HepG2 (cell line): ENCODE measurements around the gene TBCE. TPM values are rescaled to one million over a fixed set of nuclear protein-coding genes. Genes with fewer than 3 reads are reported as not detected.
"Not testable (repeated sequence)": the region's sequence is repeated elsewhere in the genome, so short reads cannot be mapped to it uniquely, and the experiment has no call there.

ENCODE experiments used
- ATAC-seq: fragments of 200-7000 bp; cut with Tn5 transposase; 3 replicates; pipeline ENCODE4 v1.9.1; 2020; ENCODE audit warnings: mild to moderate bottlenecking, moderate library complexity
- BruUV-seq: library from RNA; stranded (reverse); fragments of 400-500 nt; replicated peaks from 2 replicates; lab custom pipeline; 2021; lab: Mats Ljungman, UMichigan
- CTCF ChIA-PET: fragments of 300-600 bp; formaldehyde crosslinking; extraction: SDS; loops from one replicate; lab custom pipeline; 2021; ENCODE audit warnings: low total read pairs, inconsistent platforms, low intra/inter-chr PET ratio; lab: Yijun Ruan, JAX
- POLR2A ChIA-PET: fragments of 350-600 bp; sonication (Branson Sonifier 250); formaldehyde crosslinking; loops from one replicate; lab custom pipeline; 2020; ENCODE audit warnings: antibody characterized with exemption, inconsistent platforms; lab: Yijun Ruan, JAX
- DNase-seq: peaks from one replicate; pipeline ENCODE4 v3.0.0-alpha.2; 2015; ENCODE audit warnings: low spot score
- FAIRE-seq: peaks from 3 replicates; lab custom pipeline; 2011; peaks lifted over from hg19 to GRCh38; lab: Jason Lieb, UNC
- H2AFZ ChIP-seq: one replicate; pipeline ENCODE4 v1.6.1; 2011; ENCODE audit warnings: low read length, inconsistent platforms
- H3K27ac ChIP-seq: fragments of 300-600 bp; 3 replicates; pipeline ENCODE4 v1.8.0; 2011; ENCODE audit warnings: mixed run types, mild to moderate bottlenecking, mixed read lengths, low read length, inconsistent platforms; ENCODE audit not compliant: insufficient read depth; ENCODE audit errors: extremely low read length
- H3K27me3 ChIP-seq, 2 experiments: fragments of 200-600 bp in 1 of 2; 2 replicates in 1 of 2; 3 replicates in 1 of 2; pipeline versions ENCODE4 v1.6.0 to v1.8.0; 2011; ENCODE audit warnings: low read length in 2 of 2, mild to moderate bottlenecking in 2 of 2, moderate library complexity in 2 of 2, inconsistent platforms in 1 of 2; ENCODE audit not compliant: insufficient read depth in 2 of 2, control insufficient read depth in 1 of 2
- H3K36me3 ChIP-seq, 2 experiments: fragments of 200-600 bp in 1 of 2; replicated peaks in 1 of 2; 2 replicates in 1 of 2; 3 replicates in 1 of 2; pipeline versions ENCODE4 v1.5.1 to v1.8.0; 2011; ENCODE audit warnings: low read length in 2 of 2, inconsistent platforms in 1 of 2; ENCODE audit not compliant: insufficient read depth in 2 of 2, control insufficient read depth in 1 of 2
- H3K4me1 ChIP-seq: 2 replicates; pipeline ENCODE4 v1.5.1; 2012; ENCODE audit warnings: low read length, inconsistent platforms; ENCODE audit not compliant: insufficient read depth
- H3K4me2 ChIP-seq: 2 replicates; pipeline ENCODE4 v1.6.0; 2011; ENCODE audit warnings: low read depth, low read length, inconsistent platforms
- H3K4me3 ChIP-seq, 3 experiments: fragments of 200-600 bp in 1 of 3; sonication (generic), shearing (Covaris generic) in 1 of 3; replicated peaks in 1 of 3; 2 replicates each; pipeline ENCODE4 v1.5.1; 2011 to 2016; ENCODE audit warnings: low read length in 3 of 3, inconsistent platforms in 2 of 3, low read depth in 2 of 3, mild to moderate bottlenecking in 2 of 3, control low read depth in 1 of 3, mixed read lengths in 1 of 3; ENCODE audit not compliant: insufficient read depth in 1 of 3
- H3K79me2 ChIP-seq: one replicate; pipeline ENCODE4 v1.6.1; 2011; ENCODE audit warnings: low read length, inconsistent platforms; ENCODE audit not compliant: insufficient read depth
- H3K9ac ChIP-seq: 2 replicates; pipeline ENCODE4 v1.6.0; 2011; ENCODE audit warnings: mild to moderate bottlenecking, low read depth, low read length, inconsistent platforms; ENCODE audit not compliant: insufficient read depth
- H3K9me3 ChIP-seq: 2 replicates; pipeline ENCODE4 v1.5.1; 2012; ENCODE audit warnings: mild to moderate bottlenecking, low read length
- H4K20me1 ChIP-seq: 2 replicates; pipeline ENCODE4 v1.6.0; 2011; ENCODE audit warnings: inconsistent platforms, mild to moderate bottlenecking, low read length, moderate library complexity; ENCODE audit not compliant: insufficient read depth
- DR1 ChIP-seq: sonication (generic); formaldehyde crosslinking; IDR thresholded peaks from 2 replicates; pipeline ENCODE4 v1.8.0; 2021; ENCODE audit warnings: mild to moderate bottlenecking, missing genetic modification reagents, inconsistent platforms
- EHMT2 ChIP-seq: fragments of 200-600 bp; sonication (generic); IDR thresholded peaks from 2 replicates; pipeline ENCODE4 v1.7.0; 2017; ENCODE audit warnings: antibody characterized with exemption, low read depth, low read length, borderline replicate concordance
- GABPA ChIP-seq, 2 experiments: IDR thresholded peaks; 2 replicates each; pipeline ENCODE4 v1.6.1; 2011 to 2016; ENCODE audit warnings: low read depth in 2 of 2, low read length in 1 of 2, missing biosample characterization in 1 of 2, missing genetic modification characterization in 1 of 2
- ZNF337 ChIP-seq: sonication (generic); formaldehyde crosslinking; IDR thresholded peaks from 2 replicates; pipeline ENCODE4 v1.5.1; 2020; ENCODE audit warnings: missing genetic modification reagents, low read depth, mild to moderate bottlenecking, borderline replicate concordance
- ZNF749 ChIP-seq: sonication (generic); formaldehyde crosslinking; IDR thresholded peaks from 2 replicates; pipeline ENCODE4 v1.8.0; 2022; ENCODE audit warnings: mild to moderate bottlenecking, missing genetic modification reagents, moderate library complexity, borderline replicate concordance
- WGBS: methylation state at CpG from one replicate; pipeline ENCODE4 v1.1.6; 2017; ENCODE audit warnings: low lambda C conversion rate; 5-methylcytosine and 5-hydroxymethylcytosine counted together
- in situ Hi-C: cut with HindIII; loops from 2 replicates; pipeline ENCODE4 v1.10.0; 2017; ENCODE audit warnings: low pct_unique_long_range_greater_than_20kb; ENCODE audit not compliant: extremely low pct_ligation_motif_present
- intact Hi-C: fragments of 100-400 bp; cut with micrococcal nuclease; formaldehyde crosslinking; loops from one replicate; pipeline ENCODE4 v1.10.0; 2022; ENCODE audit not compliant: unreplicated experiment
- polyA plus RNA-seq, 8 experiments: library from polyadenylated mRNA; depleted of rRNA in 3 of 8; stranded (reverse) in 7 of 8; unstranded in 1 of 8; fragments of >200 nt; fragmentation: Illumina TruSeq in 4 of 8; extraction: Trizol in 4 of 8; gene quantifications; 2 replicates each; pipeline versions ENCODE4 v1.2.1 to v1.2.3, GENCODE V29; 2011 to 2016; ENCODE audit warnings: low read depth in 4 of 8, missing spikeins in 1 of 8, mixed read lengths in 1 of 8; ENCODE audit not compliant: insufficient read depth in 1 of 8
- total RNA-seq, 5 experiments: library from RNA; depleted of rRNA; stranded (reverse); fragments of >200 nt; fragmentation: Illumina TruSeq; extraction: Trizol; gene quantifications; 2 replicates each; pipeline ENCODE4 v1.2.3, GENCODE V29; 2016; ENCODE audit warnings: low read depth in 1 of 5
- TF ChIP-seq, protein P1 (sequence below): sonication (generic); formaldehyde crosslinking; conservative IDR thresholded peaks from 2 replicates; pipeline ENCODE4 v1.8.1; 2023; ENCODE audit warnings: missing genetic modification reagents

The TBCE gene
- total and polyA plus RNA-seq, 2 of the 13 experiments (the other 11 are each of a cell fraction or from before 2014, with no cell fraction given) = 25.6 to 31.1 TPM

DNA sequence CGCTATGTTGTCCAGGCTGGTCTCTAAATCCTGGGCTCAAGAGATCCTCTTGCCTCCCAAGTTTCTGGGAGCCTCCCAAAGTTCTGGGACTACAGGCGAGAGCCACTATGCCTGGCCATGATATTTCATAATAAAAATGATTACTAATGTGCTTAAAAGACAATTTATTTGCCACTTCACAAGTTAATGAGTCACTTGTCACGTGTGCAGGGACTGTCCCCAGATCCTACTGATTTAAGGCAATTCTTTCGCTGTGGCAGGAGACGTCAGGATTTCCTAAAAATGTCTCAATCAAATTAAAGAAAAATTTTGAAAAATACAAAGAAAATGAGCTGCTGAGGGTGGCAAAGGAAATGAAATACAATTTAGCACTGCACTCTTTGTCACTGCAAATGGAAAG, 93.5 kb downstream of the TBCE start:
- no peak for DNase-seq
- Histone ChIP-seq H3K4me3 (no peak overlapping the region), H3K27ac (no peak overlapping the region), H3K36me3 (0 out of 5 replicates have a peak, but pooled peaks cover 0 to 5% of the 10 kb centered on the region in 2 experiments), H3K4me1 (no peaks in the 10 kb centered on the region), H3K9me3 (no peaks in the 10 kb centered on the region), H3K79me2 (no peaks in the 10 kb centered on the region), H3K4me2 (no peak overlapping the region), H2AFZ (no peak overlapping the region), H3K27me3 (no peaks in the 10 kb centered on the region), H4K20me1 (no peaks in the 10 kb centered on the region), H3K9ac (no peak overlapping the region)
- ChIA-PET CTCF (no interaction called here), POLR2A (interaction anchor here (0.7 kb wide), 1 partner anchor 387 kb away, joined by 3 read pairs; no protein-coding TSS in a partner anchor)
- TF ChIP-seq, protein P1, sequence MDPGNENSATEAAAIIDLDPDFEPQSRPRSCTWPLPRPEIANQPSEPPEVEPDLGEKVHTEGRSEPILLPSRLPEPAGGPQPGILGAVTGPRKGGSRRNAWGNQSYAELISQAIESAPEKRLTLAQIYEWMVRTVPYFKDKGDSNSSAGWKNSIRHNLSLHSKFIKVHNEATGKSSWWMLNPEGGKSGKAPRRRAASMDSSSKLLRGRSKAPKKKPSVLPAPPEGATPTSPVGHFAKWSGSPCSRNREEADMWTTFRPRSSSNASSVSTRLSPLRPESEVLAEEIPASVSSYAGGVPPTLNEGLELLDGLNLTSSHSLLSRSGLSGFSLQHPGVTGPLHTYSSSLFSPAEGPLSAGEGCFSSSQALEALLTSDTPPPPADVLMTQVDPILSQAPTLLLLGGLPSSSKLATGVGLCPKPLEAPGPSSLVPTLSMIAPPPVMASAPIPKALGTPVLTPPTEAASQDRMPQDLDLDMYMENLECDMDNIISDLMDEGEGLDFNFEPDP (CRISPR knock-in tag) = no peak
- TF ChIP-seq GABPA (IDR thresholded peaks at IDR 0.05; ENCODE audit: low read depth, low read length) (no peak), GABPA (CRISPR knock-in tag; IDR thresholded peaks at IDR 0.05; ENCODE audit: low read depth) (no peak), ZNF337 (CRISPR knock-in tag) (no peak)
- in situ Hi-C loops (no loop called here), intact Hi-C loops (no loop called here)
- FAIRE-seq = no peak
- no TSS peak for BruUV-seq
- no peak for ATAC-seq
- 93% methylated on average over 5 of the region's 5 CpGs for WGBS

DNA sequence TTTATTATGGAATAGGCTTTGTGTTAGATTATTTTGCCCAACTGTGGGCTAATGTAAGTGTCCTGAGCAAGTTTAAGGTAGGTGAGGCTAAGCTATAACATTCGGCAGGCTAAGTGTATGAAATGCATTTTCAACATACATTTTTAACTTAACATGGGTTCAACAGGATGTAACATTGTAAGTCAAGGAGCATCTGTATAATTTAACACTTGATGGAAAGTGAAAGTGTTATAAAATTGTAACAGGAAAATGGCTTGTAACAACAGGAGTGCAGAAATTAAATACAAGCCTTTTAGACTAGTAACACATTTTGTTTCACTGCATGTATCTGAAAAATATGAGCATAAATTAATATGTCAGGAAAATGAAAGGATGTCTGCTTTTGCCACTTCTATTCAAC, 94.7 kb downstream of the TBCE start:
- Histone ChIP-seq H3K4me3 (no peak overlapping the region), H3K79me2 (no peaks in the 10 kb centered on the region), H4K20me1 (no peaks in the 10 kb centered on the region), H3K27me3 (no peaks in the 10 kb centered on the region), H3K4me2 (no peak overlapping the region), H2AFZ (no peak overlapping the region), H3K27ac (no peak overlapping the region), H3K9ac (no peak overlapping the region), H3K36me3 (0 out of 5 replicates have a peak, but pooled peaks cover 0 to 6% of the 10 kb centered on the region in 2 experiments), H3K9me3 (no peaks in the 10 kb centered on the region), H3K4me1 (no peaks in the 10 kb centered on the region)
- BruUV-seq = no TSS peak
- CTCF ChIA-PET = no interaction called here
- no peak for FAIRE-seq
- in situ Hi-C loops (no loop called here), intact Hi-C loops (no loop called here)
- no peak for DNase-seq
- 96% methylated on average over 1 of the region's 1 CpG for WGBS
- POLR2A ChIA-PET = no interaction called here
- ATAC-seq = no peak
- TF ChIP-seq EHMT2 (no peak), DR1 (CRISPR knock-in tag) (no peak), ZNF749 (no peak)

DNA sequence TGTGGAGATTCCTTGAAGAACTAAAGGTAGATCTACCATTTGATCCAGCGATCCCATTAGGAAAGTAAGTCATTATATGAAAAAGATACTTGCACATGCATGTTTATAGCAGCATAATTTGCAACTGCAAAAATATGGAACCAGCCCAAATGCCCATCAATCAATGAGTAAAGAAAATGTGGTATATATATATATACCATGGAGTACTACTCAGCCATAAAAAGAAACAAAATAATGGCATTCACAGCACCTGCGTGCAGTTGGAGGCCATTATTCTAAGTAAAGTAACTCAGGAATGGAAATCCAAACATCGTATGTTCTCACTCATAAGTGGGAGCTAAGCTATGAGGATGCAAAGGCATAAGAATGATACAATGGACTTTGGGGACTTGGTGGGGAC, 95.6 kb downstream of the TBCE start:
- H3K4me3 ChIP-seq, DNase-seq, H3K4me1 ChIP-seq, H4K20me1 ChIP-seq, in situ Hi-C loops, intact Hi-C loops, H3K9ac ChIP-seq, H3K9me3 ChIP-seq, H3K27me3 ChIP-seq, FAIRE-seq, POLR2A ChIA-PET, H3K79me2 ChIP-seq, ATAC-seq, H3K36me3 ChIP-seq, H3K27ac ChIP-seq, BruUV-seq, H2AFZ ChIP-seq, H3K4me2 ChIP-seq, CTCF ChIA-PET: not testable (repeated sequence)
- WGBS = 99% methylated on average over 3 of the region's 3 CpGs
